Measurements from ENCODE around the gene FBXO24.
"Not testable (repeated sequence)": the region's sequence is repeated elsewhere in the genome, so short reads cannot be mapped to it uniquely, and the experiment has no call there.

FBXO24 gene

DNA sequence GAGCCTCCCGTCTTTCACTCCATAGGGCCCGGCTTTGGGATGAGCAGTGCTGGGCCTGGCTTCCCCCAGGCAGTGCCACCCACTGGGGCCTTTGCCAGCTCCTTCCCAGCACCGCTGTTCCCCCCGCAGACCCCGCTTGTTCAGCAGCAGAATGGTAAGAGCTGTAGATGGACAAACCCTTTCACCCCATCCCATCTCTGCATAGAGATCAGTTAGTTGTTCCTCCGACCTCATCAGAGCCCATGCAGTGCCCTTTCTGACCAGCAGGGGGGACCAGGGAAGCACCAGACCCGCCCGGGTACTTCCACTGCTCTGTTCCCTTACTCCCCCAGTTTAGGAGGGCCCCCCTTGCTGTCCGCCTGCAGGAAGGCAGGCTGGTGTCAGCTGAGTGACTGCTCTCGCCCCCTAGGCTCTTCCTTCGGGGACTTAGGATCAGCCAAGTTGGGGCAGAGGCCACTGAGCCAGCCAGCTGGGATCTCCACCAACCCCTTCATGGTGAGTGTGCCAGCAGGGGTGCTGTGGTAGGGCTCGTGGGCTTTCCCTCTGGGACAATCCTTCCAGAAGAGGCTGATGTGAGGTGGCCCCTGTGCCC, 22.2 kb upstream of the FBXO24 start:
- peaks cover 53% of the 10 kb centered on the region for H3K4me1 Mint-ChIP-seq
- DNase-seq, result peak; percentile 94
- peaks cover 6% of the 10 kb centered on the region for H3K27me3 Mint-ChIP-seq (ENCODE audit: low read depth, poor library complexity)
- H3K9me3 Mint-ChIP-seq, result no peaks in the 10 kb centered on the region
- H3K4me3 Mint-ChIP-seq, result no peak overlapping the region
- TF ChIP-seq, protein P1, sequence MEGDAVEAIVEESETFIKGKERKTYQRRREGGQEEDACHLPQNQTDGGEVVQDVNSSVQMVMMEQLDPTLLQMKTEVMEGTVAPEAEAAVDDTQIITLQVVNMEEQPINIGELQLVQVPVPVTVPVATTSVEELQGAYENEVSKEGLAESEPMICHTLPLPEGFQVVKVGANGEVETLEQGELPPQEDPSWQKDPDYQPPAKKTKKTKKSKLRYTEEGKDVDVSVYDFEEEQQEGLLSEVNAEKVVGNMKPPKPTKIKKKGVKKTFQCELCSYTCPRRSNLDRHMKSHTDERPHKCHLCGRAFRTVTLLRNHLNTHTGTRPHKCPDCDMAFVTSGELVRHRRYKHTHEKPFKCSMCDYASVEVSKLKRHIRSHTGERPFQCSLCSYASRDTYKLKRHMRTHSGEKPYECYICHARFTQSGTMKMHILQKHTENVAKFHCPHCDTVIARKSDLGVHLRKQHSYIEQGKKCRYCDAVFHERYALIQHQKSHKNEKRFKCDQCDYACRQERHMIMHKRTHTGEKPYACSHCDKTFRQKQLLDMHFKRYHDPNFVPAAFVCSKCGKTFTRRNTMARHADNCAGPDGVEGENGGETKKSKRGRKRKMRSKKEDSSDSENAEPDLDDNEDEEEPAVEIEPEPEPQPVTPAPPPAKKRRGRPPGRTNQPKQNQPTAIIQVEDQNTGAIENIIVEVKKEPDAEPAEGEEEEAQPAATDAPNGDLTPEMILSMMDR (IDR thresholded peaks at IDR 0.05), result peak; percentile 97
- no peak overlapping the region for H3K27ac Mint-ChIP-seq
- no peaks in the 10 kb centered on the region for H3K36me3 Mint-ChIP-seq (ENCODE audit: low read depth)

DNA sequence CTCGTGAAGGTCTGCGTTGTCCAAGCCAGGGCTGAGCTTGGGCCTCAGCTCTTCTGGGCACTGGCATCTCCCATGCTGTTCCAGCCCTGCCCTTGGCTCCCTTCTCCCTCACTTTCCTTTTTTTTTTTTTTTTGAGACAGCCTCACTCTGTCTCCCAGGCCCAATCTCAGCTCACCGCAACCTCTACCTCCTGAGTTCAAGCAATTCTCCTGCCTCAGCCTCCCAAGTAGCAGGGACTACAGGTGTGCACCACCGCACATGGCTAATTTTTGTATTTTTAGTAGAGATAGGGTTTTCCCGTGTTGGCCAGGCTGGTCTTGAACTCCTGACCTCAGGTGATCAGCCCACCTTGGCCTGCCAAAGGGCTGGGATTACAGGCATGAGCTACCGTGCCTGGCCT, 21.7 kb upstream of the FBXO24 start:
- not testable (repeated sequence) for H3K4me3 Mint-ChIP-seq; DNase-seq; H3K27ac Mint-ChIP-seq; H3K36me3 Mint-ChIP-seq (ENCODE audit: low read depth); H3K27me3 Mint-ChIP-seq (ENCODE audit: low read depth, poor library complexity); H3K9me3 Mint-ChIP-seq
- H3K4me1 Mint-ChIP-seq, result peaks cover 58% of the 10 kb centered on the region

DNA sequence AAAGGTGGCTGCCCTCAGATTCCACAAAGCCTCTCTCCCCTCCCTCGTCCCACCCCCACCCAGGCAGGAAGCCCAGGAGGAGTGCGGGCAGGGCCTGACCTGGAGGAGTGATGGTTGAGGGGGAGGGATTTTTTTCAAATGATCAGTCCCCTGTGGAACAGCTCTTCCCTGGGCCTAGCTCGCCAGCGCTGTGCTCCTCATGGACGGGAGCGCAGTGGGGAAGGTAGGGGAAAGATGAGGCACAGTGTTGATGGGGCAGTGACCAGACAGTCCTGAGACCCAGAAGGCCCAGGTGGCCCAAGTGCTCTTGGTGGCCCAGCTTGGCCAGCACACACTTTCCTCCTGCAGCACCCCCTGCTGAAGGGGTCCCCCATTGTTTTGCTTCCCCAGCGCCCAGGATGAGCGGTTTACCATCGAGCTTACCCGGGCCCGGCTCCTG, 21.0 kb upstream of the FBXO24 start:
- Mint-ChIP-seq H3K27ac (no peak overlapping the region), H3K36me3 (ENCODE audit: low read depth) (no peaks in the 10 kb centered on the region), H3K4me3 (no peak overlapping the region), H3K9me3 (no peaks in the 10 kb centered on the region), H3K4me1 (peaks cover 59% of the 10 kb centered on the region), H3K27me3 (ENCODE audit: low read depth, poor library complexity) (peaks cover 9% of the 10 kb centered on the region)
- DNase-seq, result no peak
- TF ChIP-seq, protein P1 (IDR thresholded peaks at IDR 0.05), result no peak

DNA sequence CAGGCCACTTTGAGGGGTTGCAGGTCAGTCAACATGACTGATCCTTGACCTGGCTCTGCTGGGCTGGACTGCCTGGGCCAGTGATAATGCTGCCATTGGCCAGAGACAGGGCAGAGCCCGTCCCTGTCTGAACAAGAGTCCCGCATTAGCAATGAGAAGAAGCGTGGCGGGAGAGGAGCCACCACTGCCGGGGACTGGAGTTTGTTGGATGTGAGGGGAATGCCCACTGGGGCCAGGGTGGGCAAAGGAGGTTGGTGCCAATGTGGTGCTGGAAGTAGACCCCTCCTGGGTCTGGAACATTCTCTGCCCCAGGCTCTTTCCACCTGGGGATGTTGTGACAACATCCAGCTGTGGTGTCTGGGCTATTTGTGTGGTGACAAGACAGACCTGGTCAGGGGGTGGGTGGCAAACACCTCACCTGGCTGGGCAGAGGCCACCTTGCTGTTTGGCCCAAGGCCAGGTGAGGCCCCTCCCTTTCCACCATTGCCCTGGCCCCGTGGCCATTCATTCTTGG, 20.1 kb upstream of the FBXO24 start:
- no peak overlapping the region for H3K27ac Mint-ChIP-seq
- TF ChIP-seq, protein P1 (IDR thresholded peaks at IDR 0.05), result no peak

DNA sequence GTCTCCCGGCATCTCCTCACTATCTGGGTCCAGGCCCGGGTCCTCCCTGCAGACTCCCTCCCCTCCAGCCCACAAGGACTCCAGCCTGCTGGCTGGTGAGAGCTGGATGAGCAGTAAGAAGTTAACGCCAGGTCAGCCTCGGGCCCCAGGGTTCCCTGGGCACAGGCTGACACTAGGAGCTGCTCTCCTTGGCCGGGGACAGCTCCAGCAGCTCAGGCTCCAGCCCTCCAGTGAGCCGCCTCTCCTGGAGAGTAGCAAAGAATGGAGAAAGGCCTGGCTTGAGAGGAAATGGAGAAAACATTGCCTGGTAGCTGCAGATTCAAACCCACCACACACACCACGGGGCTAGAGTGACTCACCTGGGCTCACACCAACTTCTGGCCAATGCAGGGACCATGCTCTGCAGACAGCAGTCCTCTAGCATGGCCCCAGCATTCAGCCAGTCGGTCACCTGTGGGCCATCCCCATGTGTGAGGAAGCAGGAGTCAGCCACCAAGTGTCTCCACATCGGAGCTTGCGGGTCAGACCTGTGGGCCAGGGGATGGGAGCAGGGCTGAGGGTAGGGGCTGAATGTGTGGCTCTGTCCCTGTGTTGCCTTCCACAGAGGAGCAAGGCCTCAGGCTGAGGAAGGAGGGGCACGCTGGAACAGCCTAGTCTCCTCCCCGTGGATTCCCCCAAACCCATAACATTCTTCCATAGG, 18.9 kb upstream of the FBXO24 start:
- peak overlapping the region; percentile 37 for H3K27ac Mint-ChIP-seq
- H3K4me3 Mint-ChIP-seq, result peak overlapping the region; percentile 14
- no peaks in the 10 kb centered on the region for H3K36me3 Mint-ChIP-seq (ENCODE audit: low read depth)
- H3K9me3 Mint-ChIP-seq, result no peaks in the 10 kb centered on the region
- no peak for DNase-seq
- TF ChIP-seq, protein P1 (IDR thresholded peaks at IDR 0.05), result no peak
- H3K4me1 Mint-ChIP-seq, result peaks cover 74% of the 10 kb centered on the region
- peaks cover 7% of the 10 kb centered on the region for H3K27me3 Mint-ChIP-seq (ENCODE audit: low read depth, poor library complexity)

More for the DNA sequence above, 20.1 kb upstream of the FBXO24 start:
- Mint-ChIP-seq H3K36me3 (ENCODE audit: low read depth) (no peaks in the 10 kb centered on the region), H3K4me3 (no peak overlapping the region), H3K9me3 (no peaks in the 10 kb centered on the region), H3K27me3 (ENCODE audit: low read depth, poor library complexity) (peaks cover 9% of the 10 kb centered on the region), H3K4me1 (peaks cover 63% of the 10 kb centered on the region)
- no peak for DNase-seq

DNA sequence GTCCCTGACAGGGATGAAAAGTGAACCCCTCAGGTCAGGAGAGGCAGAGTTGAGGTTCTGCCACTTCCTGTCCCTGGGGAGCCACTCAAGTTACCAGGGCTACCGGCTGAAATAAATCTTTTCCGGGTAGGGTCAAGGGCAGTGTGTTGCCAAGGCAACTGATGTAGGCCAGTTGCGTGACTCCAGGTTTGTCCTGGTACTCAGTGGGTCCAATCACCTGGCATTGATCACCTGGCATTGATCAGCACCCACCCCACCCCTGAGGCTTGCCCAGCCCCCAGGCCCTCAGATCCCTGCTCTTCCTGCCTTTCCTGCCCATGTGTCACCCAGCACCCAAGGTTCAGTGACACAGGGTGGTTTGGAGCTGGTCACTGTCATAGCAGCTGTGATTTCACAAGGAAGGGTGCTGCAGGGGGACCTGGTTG, 18.4 kb upstream of the FBXO24 start:
- peak; percentile 66 for DNase-seq
- H3K36me3 Mint-ChIP-seq (ENCODE audit: low read depth), result no peaks in the 10 kb centered on the region
- TF ChIP-seq, protein P1 (IDR thresholded peaks at IDR 0.05), result no peak

More for the DNA sequence above, 18.4 kb upstream of the FBXO24 start:
- Mint-ChIP-seq H3K4me1 (peaks cover 78% of the 10 kb centered on the region), H3K4me3 (peak overlapping the region; percentile 38), H3K9me3 (no peaks in the 10 kb centered on the region), H3K27ac (no peak overlapping the region), H3K27me3 (ENCODE audit: low read depth, poor library complexity) (peaks cover 7% of the 10 kb centered on the region)

Data from nephron progenitor cell (in vitro differentiated cells).